Fibroblast of mammary gland (primary cell): ENCODE results near the gene PAX8.

Source experiments
- DNase-seq: peaks from one replicate; pipeline ENCODE4 v3.0.0-alpha.2; 2010; ENCODE audit warnings: low read depth
- H3K4me3 ChIP-seq: 2 replicates; pipeline ENCODE4 v1.5.1; 2011; ENCODE audit warnings: low read depth, mild to moderate bottlenecking, low read length, moderate library complexity; ENCODE audit not compliant: control insufficient read depth
- TF ChIP-seq, protein P1 (sequence below): conservative IDR thresholded peaks from 2 replicates; pipeline ENCODE4 v1.5.1; 2011; ENCODE audit warnings: low read depth, low read length, inconsistent platforms; ENCODE audit not compliant: control insufficient read depth, insufficient read depth

The PAX8 gene

DNA sequence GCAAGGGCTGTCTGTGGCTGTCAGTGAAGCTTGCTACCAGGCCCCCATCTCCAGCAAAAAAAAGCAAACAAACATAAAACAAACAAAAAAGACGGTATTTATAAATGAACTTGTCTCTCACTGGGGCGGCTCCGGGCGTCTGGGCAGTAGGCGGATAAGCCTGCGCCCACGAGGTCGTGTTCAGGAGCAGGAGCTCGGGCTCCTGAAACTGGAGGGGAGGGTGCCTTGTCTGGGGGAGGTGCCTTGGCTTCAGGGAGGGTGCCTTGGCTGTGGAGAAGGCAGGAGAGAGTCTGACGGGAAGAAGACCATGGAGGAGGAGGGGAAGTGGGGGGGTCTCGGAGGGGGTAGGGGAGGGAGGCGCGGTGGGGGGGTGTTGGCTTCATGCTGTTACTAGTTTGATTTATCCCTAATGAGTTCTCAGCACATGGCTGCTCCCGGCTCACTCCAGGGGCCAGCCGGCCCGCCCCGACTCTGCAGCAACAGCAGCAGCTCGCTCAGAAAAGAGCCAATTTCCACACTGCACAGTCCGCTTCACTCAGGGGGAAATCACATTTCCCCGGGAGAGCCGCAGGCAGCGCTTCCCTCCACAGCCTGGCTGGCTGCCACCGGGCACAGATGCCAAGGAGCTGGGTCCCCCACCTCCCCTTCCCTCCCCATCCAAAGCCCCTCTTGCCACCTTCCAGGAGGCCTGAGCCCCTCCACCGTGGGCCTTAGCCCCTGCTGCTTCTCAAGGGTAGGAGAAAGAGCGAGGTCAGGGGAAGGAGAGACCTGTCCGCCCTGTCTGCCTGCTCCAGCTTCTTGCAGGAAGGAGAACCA is 66.3 kb downstream of the PAX8 start:
- no peak overlapping the region for H3K4me3 ChIP-seq
- no peak for DNase-seq
- TF ChIP-seq, protein P1, sequence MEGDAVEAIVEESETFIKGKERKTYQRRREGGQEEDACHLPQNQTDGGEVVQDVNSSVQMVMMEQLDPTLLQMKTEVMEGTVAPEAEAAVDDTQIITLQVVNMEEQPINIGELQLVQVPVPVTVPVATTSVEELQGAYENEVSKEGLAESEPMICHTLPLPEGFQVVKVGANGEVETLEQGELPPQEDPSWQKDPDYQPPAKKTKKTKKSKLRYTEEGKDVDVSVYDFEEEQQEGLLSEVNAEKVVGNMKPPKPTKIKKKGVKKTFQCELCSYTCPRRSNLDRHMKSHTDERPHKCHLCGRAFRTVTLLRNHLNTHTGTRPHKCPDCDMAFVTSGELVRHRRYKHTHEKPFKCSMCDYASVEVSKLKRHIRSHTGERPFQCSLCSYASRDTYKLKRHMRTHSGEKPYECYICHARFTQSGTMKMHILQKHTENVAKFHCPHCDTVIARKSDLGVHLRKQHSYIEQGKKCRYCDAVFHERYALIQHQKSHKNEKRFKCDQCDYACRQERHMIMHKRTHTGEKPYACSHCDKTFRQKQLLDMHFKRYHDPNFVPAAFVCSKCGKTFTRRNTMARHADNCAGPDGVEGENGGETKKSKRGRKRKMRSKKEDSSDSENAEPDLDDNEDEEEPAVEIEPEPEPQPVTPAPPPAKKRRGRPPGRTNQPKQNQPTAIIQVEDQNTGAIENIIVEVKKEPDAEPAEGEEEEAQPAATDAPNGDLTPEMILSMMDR, result no peak

DNA sequence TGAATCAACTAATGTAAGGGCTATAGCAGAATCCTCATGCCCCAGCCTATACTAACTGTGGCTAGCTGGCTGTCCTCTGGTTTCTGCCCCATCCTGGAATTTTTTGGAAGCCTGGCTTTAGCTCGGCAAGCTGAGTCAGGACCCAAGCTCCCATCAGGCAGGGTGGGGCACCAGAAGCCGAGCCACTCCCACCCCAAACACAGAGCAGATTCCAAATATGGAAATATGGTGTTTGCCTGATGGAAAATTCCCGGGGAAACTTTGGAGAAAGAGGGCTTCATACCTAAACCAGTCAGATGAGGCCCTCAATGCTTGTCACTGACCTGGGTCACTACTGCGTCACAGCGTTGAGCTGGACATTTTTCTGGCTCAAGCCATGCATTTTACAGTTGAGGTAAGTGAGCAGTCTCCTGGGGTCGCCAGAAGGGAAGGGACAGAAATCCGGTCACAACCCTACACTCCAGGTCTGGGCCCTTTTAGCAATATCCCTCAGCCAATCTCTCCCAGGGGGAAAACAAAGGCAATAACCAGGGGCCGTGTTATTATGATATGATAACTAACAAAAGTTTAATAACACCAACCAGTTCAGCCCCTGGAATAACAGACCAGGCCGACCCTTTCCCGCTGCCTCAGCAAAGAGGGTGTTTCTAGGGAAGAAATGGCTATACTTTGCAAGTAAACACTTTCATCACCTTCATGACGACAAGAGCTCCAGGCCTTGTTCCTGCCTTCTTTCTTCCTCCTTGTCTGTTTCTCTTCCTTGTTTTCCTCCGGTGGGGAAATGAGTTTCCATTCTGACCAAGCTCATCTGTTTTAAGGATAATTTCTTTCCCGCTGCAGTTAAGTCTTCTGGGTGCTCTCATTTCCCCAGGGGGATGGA is 67.3 kb downstream of the PAX8 start:
- no peak overlapping the region for H3K4me3 ChIP-seq
- peak; percentile 71 for DNase-seq
- TF ChIP-seq, protein P1, result no peak

DNA sequence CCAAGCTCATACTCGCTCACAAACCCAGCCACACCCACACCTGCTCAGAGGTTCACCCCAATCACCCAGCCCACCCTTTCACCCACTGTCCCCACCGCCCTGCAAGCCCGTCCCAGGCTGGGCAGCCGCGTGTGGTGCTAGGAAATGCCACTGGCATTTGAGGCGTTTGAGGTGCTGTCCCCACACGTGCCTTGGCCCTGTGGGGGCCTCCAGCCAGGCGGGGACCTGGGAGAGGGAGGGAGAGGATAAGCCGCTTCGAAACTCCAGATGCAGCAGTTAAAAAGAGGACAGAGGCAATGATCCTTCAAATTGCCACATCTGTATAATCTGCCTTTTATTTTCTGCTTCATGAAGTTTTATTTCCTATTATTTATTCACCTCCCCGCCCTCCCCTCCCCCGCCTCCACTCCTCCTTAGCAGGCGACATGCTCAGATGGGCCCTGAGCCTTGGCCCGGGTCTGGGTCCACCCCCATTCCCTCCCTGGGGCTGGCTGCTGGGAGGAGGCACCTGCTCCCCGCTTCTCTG is 69.0 kb downstream of the PAX8 start:
- no peak overlapping the region for H3K4me3 ChIP-seq
- DNase-seq, result no peak
- TF ChIP-seq, protein P1, result no peak

DNA sequence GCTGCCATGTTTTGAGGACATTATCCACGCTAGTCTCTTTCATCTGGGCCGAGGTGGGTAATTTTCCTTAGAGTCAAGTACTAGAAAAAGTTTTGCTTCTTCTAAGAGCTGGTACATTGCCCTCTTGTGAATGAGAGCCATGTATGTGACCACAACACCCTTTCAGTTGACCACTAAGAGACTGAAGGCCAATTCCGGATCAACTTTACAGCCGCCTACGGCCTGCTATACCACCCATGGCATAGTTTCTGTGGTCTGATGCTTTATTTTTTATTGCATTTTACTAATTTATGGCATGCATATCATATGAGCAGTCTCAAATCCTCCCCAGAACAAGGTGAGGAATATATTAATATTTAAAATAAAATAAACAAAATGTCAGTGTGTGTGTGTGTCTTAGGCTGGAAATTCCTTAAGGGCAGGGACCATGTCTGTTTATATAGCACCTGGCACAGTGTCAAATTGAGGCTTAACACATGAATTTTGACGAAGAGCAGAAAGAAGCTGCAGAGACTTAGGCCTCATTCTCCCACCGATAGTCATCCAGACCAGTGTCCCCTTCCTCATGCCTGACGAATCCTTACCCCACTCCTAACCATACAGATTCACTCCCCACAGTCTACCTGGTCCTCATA is 69.6 kb downstream of the PAX8 start:
- no peak overlapping the region for H3K4me3 ChIP-seq
- DNase-seq, result no peak
- TF ChIP-seq, protein P1, result no peak

DNA sequence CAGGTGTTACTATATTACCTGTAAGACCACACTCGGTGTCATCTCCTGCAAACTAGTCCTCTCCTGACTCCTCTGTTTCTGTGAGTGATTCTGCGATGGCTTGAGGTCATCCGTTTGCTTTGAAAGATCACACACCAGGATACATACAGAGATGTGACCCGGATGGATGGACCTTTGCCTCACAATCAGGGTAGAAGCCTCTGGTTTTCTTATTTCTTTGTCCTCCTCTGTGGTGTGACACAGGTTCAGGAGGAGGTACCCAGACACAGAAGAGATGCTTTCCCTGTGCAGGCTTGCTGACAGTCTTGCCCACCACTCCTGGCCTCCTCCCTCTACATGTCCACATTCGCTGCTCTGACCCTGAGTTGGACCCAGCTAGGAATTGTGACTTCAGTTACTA is 70.3 kb downstream of the PAX8 start:
- no peak overlapping the region for H3K4me3 ChIP-seq
- DNase-seq, result no peak
- TF ChIP-seq, protein P1, result no peak

DNA sequence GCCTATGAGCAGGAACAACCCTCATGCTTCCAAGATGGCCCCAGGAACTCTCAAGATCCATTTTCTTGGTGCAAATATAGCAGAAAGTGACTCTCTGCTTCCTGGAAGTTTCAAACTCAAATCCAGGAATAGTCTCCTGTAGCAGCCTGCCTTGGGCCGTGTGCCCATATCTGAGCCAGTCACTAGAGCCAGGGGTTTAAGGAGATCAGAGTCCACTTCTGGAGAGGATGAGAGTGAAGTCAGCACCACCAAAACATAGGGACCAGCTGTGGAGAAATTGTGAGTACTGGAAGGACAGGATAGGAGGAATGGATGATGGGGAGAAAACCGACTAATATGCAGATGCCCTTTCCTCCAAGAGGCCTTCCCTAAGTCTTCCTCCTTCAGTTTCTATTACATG is 71.7 kb downstream of the PAX8 start:
- H3K4me3 ChIP-seq, result no peak overlapping the region
- DNase-seq, result no peak
- TF ChIP-seq, protein P1, result no peak
